ENCODE measurements around the gene ACAP3. TPM values are rescaled to one million over a fixed set of nuclear protein-coding genes. Genes with fewer than 3 reads are reported as not detected.
A peak's percentile ranks its signal among the peaks of the same experiment; 100 is the strongest.

ACAP3 gene
- total RNA-seq, 2 experiments from 2014 or later: 17.5 to 24.3 TPM

DNA sequence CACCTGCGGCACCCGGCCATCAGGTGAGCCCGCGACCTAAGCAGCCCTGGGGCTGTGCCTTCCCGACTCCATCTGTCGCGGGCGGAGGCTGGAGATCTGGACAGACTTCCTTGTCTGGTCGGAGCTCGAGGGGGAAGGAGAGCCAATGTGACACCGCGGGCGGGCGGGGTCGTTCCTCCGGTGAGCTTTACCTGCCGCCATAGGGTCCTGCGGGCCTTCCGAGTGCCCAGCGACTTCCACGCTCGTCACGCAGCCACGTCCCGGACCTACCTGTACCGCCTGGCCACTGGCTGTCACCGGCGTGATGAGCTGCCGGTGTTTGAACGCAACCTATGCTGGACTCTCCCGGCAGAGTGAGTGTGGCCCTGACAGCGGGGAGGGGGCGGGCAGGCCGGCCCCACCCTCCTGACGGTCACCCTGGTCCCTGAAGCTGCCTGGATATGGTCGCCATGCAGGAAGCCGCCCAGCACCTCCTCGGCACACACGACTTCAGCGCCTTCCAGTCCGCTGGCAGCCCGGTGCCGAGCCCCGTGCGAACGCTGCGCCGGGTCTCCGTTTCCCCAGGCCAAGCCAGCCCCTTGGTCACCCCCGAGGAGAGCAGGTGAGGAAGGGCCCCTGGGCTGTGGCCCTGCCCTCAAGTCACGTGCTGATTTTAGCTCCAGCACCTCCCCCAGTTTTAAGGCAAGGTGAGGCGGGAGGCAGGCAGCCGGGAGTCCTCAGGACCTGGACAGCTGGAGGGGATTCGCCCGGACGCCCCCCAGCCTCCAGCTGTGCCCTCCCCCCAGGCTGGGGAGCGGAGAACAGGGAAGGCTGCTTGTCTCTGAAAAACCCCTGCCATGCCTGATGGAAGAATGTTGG is 1.8 kb upstream of the ACAP3 start:
- H3K27me3 Mint-ChIP-seq: no peaks in the 10 kb centered on the region
- intact Hi-C loops (cut with DNase I, micrococcal nuclease): loop anchor here (2.0 to 10.0 kb wide), 4 partner anchors 37 to 1268 kb away; partner anchors contain the start of genes AURKAIP1 (in 1 of the 2) and UBE2J2 (in 1 of the 2)
- H3K27ac Mint-ChIP-seq: peak overlapping the region; percentile 31
- ChIA-PET POLR2A (interaction anchor here (0.5 kb wide), 1 partner anchor 14 kb away, joined by 3 read pairs; no protein-coding TSS in a partner anchor), CTCF (interaction anchor here (0.6 to 0.9 kb wide), 5 partner anchors 16 to 527 kb away, joined by 3 to 4 read pairs (median 3); no protein-coding TSS in a partner anchor)
- ATAC-seq (no peak), DNase-seq (peak; percentile 36)
- H3K4me3 Mint-ChIP-seq: peak overlapping the region; percentile 76
- no peaks in the 10 kb centered on the region for H3K9me3 Mint-ChIP-seq (ENCODE audit: low read depth)
- peaks cover 8% of the 10 kb centered on the region for H3K36me3 Mint-ChIP-seq (ENCODE audit: low read depth)
- H3K4me1 Mint-ChIP-seq: peaks cover 23% of the 10 kb centered on the region

DNA sequence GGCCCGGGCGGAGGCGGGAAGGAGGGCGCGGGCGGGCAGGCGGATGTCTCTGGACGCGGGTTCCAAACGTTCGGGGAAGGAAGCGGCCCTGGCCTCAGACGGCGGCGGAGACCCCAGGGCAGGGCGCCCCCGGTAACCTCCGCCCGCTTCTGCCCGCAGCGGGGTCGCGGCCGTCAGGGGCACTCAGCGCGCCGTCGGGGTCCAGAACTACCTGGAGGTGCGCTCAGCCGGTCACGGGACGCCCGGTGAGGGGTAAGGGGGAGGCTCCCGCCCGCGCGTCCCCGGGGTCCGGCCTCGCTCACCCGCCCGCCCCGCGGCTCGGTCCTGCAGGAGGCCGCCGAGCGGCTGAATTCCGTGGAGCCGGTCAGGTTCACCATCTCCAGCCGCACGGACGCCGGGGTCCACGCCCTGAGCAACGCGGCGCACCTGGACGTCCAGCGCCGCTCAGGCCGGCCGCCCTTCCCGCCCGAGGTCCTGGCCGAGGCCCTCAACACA is 1.1 kb upstream of the ACAP3 start:
- ChIA-PET POLR2A (interaction anchor here (0.5 kb wide), 1 partner anchor 15 kb away, joined by 3 read pairs; no protein-coding TSS in a partner anchor), CTCF (no interaction called here)
- Mint-ChIP-seq H3K27ac (peak overlapping the region; percentile 65), H3K4me3 (peak overlapping the region; percentile 76), H3K4me1 (peaks cover 23% of the 10 kb centered on the region), H3K9me3 (ENCODE audit: low read depth) (no peaks in the 10 kb centered on the region), H3K36me3 (ENCODE audit: low read depth) (peaks cover 7% of the 10 kb centered on the region), H3K27me3 (no peaks in the 10 kb centered on the region)
- DNase-seq: peak; percentile 33
- ATAC-seq: no peak
- intact Hi-C loops (cut with DNase I, micrococcal nuclease): loop anchor here (1.0 to 10.0 kb wide), 22 partner anchors 15 to 1268 kb away; partner anchors contain the start of genes AURKAIP1 (in 2 of the 2), MRPL20 (in 2 of the 2), UBE2J2 (in 2 of the 2) and ATAD3A (in 1 of the 2)

DNA sequence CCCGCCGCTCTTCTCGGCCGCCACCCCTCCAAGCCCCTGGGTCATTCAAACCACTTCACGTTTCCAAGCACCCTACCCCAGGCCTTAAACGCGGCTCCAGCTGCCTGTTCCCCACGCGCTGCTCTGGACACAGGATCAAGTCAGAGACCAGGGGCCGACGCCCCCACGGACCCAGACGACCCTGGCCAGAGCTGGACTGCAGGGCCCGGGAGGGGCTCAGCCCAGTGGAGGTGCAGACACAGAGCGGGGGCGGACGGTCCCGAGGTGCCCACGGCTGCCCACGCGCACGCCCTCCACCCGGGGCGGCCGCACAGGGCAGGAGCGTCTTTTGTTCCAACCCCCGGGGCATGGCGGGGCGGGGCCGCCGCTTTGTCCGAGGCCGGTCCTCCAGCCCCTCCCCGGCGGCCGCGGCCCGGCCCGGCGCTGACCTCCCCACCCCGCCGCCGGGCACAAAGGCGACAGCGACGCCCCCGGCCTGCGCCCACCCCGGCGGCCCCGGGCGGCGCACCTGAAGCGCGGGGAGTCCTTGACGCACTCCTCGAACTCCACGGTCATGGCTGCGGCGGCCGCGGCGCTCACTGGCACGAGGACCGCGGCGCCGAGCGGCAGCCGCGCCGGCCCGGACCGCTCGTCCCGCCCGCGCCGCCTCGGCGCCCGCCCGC is 338 bp downstream of the ACAP3 start:
- Mint-ChIP-seq H3K9me3 (ENCODE audit: low read depth) (no peaks in the 10 kb centered on the region), H3K27me3 (no peaks in the 10 kb centered on the region), H3K4me1 (peaks cover 23% of the 10 kb centered on the region), H3K36me3 (ENCODE audit: low read depth) (no peaks in the 10 kb centered on the region), H3K4me3 (peak overlapping the region; percentile 80), H3K27ac (peak overlapping the region; percentile 63)
- DNase-seq: peak; percentile 32
- ChIA-PET CTCF (interaction anchor here (0.5 kb wide), 1 partner anchor 244 kb away, joined by 4 read pairs; no protein-coding TSS in a partner anchor), POLR2A (no interaction called here)
- ATAC-seq: no peak
- intact Hi-C loops (cut with DNase I, micrococcal nuclease): loop anchor here (5.0 to 10.0 kb wide), 3 partner anchors 35 to 1270 kb away; partner anchors contain the start of gene UBE2J2 (in 1 of the 2)

DNA sequence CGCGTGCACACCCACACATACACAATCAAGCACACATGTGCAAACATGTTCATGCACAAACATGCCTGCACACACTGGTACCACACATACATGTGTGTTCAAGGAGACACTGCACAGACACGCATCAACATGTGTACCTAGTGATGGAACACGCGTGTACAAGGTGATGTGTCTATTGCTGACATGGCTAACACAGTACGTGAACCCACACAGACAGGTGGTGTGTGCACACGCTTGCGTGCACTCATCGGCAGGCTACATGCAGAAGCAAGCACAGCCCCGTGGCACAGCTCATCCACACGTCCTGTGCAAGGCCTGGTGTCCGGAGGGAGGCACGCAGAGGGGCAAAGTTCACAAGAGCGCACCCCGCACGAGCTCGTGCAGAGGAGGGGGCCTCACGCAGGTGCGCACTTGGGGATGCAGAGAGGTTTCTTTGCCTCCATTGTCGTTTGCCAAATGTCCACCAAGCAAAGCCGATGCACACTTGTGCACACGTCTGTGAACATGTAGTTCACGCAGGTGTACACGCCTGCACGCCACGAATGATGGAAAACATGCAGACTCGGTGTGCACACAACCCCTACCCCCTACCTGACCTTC is 969 bp downstream of the ACAP3 start:
- Mint-ChIP-seq H3K4me3 (peak overlapping the region; percentile 80), H3K4me1 (peaks cover 23% of the 10 kb centered on the region), H3K27ac (peak overlapping the region; percentile 63), H3K27me3 (no peaks in the 10 kb centered on the region), H3K36me3 (ENCODE audit: low read depth) (no peaks in the 10 kb centered on the region), H3K9me3 (ENCODE audit: low read depth) (no peaks in the 10 kb centered on the region)
- ATAC-seq (no peak), DNase-seq (no peak)
- POLR2A ChIA-PET: no interaction called here
- CTCF ChIA-PET: interaction anchor here (0.5 kb wide), 1 partner anchor 244 kb away, joined by 4 read pairs; no protein-coding TSS in a partner anchor
- intact Hi-C loops (cut with DNase I, micrococcal nuclease): loop anchor here (5.0 to 10.0 kb wide), 3 partner anchors 34 to 1271 kb away; partner anchors contain the start of gene UBE2J2 (in 1 of the 2)

DNA sequence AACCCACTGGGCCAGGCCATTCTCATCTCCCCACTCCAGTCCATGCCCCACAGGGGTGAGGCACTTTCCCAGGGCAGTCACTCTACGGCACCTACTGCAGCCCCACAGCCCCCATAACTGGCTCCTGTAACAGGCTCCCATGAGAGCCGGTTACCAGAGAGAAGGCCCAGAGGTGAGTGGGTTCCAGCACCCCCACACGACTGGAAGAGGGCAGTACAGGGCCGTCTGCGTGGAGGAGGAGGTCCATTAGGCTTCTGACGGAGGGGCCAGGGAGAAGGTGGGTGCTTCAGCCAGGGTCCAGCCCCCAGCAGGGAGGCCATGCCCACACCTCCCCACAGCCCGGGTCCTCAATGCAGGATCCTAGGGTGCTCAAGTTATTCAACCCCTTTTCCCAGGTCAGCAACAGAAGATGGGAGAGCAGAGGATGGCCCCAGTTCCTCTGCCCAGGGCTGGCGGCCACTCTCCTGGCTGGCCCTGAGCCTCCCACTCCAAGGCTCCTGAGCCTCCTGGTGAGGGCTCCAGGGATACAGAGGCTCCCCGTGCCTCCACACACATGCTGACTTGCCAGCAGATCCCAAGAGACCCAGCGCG is 1.6 kb downstream of the ACAP3 start:
- H3K4me3 Mint-ChIP-seq: peak overlapping the region; percentile 80
- H3K27ac Mint-ChIP-seq: peak overlapping the region; percentile 65
- ChIA-PET POLR2A (no interaction called here), CTCF (interaction anchor here (1.1 kb wide), 1 partner anchor 304 kb away, joined by 3 read pairs; no protein-coding TSS in a partner anchor)
- intact Hi-C loops (cut with DNase I, micrococcal nuclease): loop anchor here (5.0 to 10.0 kb wide), 3 partner anchors 34 to 1271 kb away; partner anchors contain the start of gene UBE2J2 (in 1 of the 2)
- DNase-seq (peak; percentile 48), ATAC-seq (no peak)
- no peaks in the 10 kb centered on the region for H3K27me3 Mint-ChIP-seq
- H3K36me3 Mint-ChIP-seq (ENCODE audit: low read depth): no peaks in the 10 kb centered on the region
- no peaks in the 10 kb centered on the region for H3K9me3 Mint-ChIP-seq (ENCODE audit: low read depth)
- peaks cover 23% of the 10 kb centered on the region for H3K4me1 Mint-ChIP-seq

DNA sequence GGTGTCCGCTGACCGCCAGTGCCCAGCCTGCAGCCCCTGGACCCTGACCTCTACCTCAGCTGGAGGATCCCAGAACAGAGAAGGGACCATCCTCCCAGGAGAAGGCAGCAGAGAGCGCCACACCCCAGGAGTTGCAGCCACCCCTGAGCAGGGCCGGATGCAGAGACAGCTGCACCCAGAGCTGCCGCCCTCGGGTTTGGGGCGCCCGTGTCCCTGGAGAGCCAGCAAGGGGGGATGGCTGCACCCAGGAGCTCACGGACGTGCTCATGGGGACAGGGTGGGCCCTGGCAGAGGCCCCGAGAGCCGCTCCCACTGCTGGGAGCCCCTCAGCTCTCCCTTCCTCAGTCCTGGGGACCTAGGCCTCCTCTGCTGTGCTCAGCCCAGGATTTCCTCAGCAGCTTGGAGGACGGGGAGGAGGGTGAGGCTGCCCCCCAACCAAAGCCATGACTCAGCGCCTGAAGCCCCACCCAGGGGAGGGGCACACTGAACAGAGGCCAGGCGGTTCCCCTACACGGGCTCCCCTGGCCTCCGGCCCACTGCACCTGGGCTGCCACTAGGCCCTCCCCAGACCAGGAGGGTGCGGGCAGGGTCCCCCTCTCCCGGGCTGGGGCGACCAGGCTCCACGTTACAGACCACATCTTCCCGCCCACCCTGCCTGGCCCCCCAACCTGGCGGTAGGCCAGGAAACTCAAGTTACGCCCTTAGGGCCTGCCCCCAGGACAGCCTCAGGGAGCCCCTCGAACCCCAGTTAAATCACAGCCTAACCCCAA is 2.2 kb downstream of the ACAP3 start:
- intact Hi-C loops (cut with DNase I, micrococcal nuclease): loop anchor here (5.0 to 10.0 kb wide), 3 partner anchors 33 to 1272 kb away; partner anchors contain the start of gene UBE2J2 (in 1 of the 2)
- peak overlapping the region; percentile 65 for H3K27ac Mint-ChIP-seq
- no peaks in the 10 kb centered on the region for H3K36me3 Mint-ChIP-seq (ENCODE audit: low read depth)
- no peaks in the 10 kb centered on the region for H3K27me3 Mint-ChIP-seq
- peak; percentile 40 for ATAC-seq
- ChIA-PET CTCF (interaction anchor here (0.7 to 1.1 kb wide), 3 partner anchors 29 to 304 kb away, joined by 3 to 4 read pairs (median 3); no protein-coding TSS in a partner anchor), POLR2A (interaction anchor here (1.0 kb wide), 1 partner anchor 70 kb away, joined by 4 read pairs; the partner anchor contains the start of gene AURKAIP1)
- peak overlapping the region; percentile 80 for H3K4me3 Mint-ChIP-seq
- peak; percentile 78 for DNase-seq
- H3K9me3 Mint-ChIP-seq (ENCODE audit: low read depth): no peaks in the 10 kb centered on the region
- H3K4me1 Mint-ChIP-seq: peaks cover 23% of the 10 kb centered on the region

DNA sequence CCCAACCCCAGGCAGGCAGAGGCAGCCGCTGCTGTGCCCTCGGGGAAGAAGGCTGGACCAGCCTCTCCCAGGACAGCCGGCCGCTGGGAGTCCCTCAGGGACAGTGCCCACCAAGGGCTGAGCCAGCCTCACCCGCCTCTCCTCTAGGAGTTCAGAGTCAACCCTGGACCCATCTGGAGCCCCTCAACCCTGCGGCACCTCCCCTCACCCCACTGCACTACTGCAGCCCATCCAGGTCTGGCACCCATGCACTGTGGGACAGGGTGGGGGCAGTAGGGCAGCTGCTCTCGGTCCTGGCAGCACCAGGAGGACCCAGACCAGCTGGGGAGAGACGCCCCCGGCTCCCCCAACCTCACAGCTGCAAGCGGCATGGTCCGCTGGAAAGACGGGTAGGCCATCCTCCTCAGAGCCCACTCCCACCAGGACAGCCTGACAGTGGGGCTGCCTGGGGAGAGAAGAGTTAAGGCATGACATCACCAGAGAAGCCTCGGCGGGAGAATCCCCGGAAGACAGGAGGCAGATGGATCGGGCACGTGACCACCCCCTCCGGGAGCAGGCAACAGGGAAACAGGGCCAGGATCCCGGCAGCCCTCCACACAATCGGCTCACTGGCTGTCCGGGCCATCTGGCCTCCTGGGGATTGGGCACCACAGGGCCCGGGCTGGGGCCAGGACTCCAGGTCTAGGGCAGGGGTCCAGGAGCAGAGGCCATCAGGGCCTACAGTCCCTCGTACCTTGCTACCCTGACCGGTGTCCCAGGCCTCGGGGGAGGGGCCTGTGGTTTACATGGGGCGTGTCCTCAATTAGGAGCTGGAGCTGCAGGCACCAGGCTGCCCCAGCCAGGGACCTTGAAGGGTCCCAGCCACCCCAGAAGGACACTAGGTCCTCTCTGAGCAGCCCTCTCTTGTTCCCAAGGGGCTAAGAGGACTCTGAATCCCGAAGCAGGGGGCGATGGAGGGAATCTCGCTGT is 3.1 kb downstream of the ACAP3 start:
- H3K9me3 Mint-ChIP-seq (ENCODE audit: low read depth): no peaks in the 10 kb centered on the region
- intact Hi-C loops (cut with DNase I, micrococcal nuclease): loop anchor here (5.0 to 10.0 kb wide), 3 partner anchors 32 to 1273 kb away; partner anchors contain the start of gene UBE2J2 (in 1 of the 2)
- H3K4me3 Mint-ChIP-seq: no peak overlapping the region
- no peaks in the 10 kb centered on the region for H3K36me3 Mint-ChIP-seq (ENCODE audit: low read depth)
- H3K27me3 Mint-ChIP-seq: no peaks in the 10 kb centered on the region
- no peak overlapping the region for H3K27ac Mint-ChIP-seq
- no peak for ATAC-seq
- ChIA-PET POLR2A (interaction anchor here (1.0 kb wide), 1 partner anchor 70 kb away, joined by 4 read pairs; the partner anchor contains the start of gene AURKAIP1), CTCF (interaction anchor here (0.7 to 1.1 kb wide), 3 partner anchors 28 to 303 kb away, joined by 3 to 4 read pairs (median 3); no protein-coding TSS in a partner anchor)
- DNase-seq: no peak
- peaks cover 21% of the 10 kb centered on the region for H3K4me1 Mint-ChIP-seq

DNA sequence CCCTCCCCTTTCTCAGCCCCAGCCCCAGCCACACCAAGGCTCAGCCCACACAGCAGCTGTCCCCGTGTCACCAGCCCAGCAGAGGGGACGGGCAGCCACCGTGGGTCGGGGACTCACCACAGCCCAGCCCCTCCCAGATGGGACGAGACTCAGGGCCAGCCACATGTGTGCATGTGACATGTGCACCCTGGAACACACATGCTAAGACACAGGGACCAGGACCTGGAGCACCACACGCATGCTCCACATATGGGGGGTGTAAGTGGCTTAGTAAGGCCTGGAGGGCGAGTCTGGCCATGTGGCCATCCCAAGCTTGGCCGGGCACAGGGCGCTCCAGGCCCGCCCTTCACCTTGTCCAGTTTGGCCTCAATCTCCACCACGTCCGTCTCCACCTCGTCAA is 4.0 kb downstream of the ACAP3 start:
- ChIA-PET POLR2A (no interaction called here), CTCF (no interaction called here)

DNA sequence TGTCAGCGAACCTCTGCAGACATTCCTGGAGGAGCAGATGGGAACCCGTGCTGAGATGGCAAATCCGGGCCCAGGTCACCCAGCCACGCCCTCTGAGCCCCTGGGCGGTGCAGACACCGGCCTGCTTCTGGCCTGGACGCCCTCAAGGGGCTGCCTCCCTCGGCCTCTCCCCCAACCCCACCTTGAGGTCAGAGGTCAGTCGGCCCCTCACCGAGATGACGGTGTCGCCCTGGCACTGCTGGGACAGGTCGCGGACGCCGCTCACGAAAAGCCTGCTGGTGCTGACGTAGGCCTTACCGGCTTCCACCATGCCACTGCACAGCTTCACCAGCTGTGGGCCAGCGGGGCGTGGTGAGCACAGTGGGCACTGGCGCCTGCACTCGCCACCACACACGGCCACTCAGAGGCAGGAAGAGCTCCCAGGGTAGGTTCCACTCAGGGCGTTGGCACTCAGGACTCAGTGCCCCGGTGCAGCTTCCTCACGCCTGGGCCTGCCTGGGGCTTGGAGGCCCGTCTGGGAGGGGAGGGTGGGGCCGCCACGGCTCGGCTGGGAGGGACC is 4.7 kb downstream of the ACAP3 start:
- Mint-ChIP-seq H3K9me3 (ENCODE audit: low read depth) (no peaks in the 10 kb centered on the region), H3K27me3 (no peaks in the 10 kb centered on the region), H3K27ac (no peak overlapping the region), H3K4me1 (peaks cover 21% of the 10 kb centered on the region), H3K36me3 (ENCODE audit: low read depth) (no peaks in the 10 kb centered on the region), H3K4me3 (no peak overlapping the region)
- no peak for ATAC-seq
- CTCF ChIA-PET: no interaction called here
- POLR2A ChIA-PET: no interaction called here
- intact Hi-C loops (cut with DNase I, micrococcal nuclease): loop anchor here in 1 of 2 experiments (10.0 kb wide), 1 partner anchor 268 kb away; no protein-coding TSS in a partner anchor
- DNase-seq: no peak

More for the DNA sequence above, 4.0 kb downstream of the ACAP3 start:
- no peaks in the 10 kb centered on the region for H3K36me3 Mint-ChIP-seq (ENCODE audit: low read depth)
- H3K27me3 Mint-ChIP-seq: no peaks in the 10 kb centered on the region
- intact Hi-C loops (cut with DNase I, micrococcal nuclease): loop anchor here in 1 of 2 experiments (10.0 kb wide), 1 partner anchor 269 kb away; no protein-coding TSS in a partner anchor
- H3K27ac Mint-ChIP-seq: no peak overlapping the region
- no peaks in the 10 kb centered on the region for H3K9me3 Mint-ChIP-seq (ENCODE audit: low read depth)
- H3K4me1 Mint-ChIP-seq: peaks cover 21% of the 10 kb centered on the region
- ATAC-seq (no peak), DNase-seq (no peak)
- H3K4me3 Mint-ChIP-seq: no peak overlapping the region

Measured in activated CD4-positive, alpha-beta T cell treated with anti-CD3 and anti-CD28 coated beads for 36 hours (primary cell).